ENCODE results near the gene HSH2D.
A peak's percentile ranks its signal among the peaks of the same experiment; 100 is the strongest.

The HSH2D gene

GRCh38 chr19:16191216-16191908 is 47.9 kb downstream of the HSH2D start:
- DNase-seq (ENCODE audit: extremely low read depth in 1 of 2, low read depth in 1 of 2) = no peak

DNA sequence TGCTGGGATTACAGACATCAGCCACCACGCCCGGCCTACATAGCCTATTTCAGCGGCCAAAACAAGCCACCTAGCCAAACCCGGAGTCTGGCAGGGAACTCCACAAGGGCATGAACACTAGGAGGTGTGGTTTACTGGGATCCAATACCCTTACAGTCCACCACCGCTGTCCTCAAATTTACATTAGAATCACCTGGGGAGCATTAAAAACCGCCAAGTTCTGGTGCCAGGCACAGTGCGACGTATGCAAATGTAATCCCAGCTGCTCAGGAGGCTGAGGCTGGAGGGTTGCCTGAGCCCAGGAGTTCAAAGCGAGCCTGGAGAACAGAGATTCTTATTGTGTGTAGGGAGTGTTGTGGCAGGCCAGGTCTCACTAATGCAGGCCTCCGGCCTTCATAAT is 50.0 kb downstream of the HSH2D start:
- no peak for DNase-seq (ENCODE audit: extremely low read depth in 1 of 2, low read depth in 1 of 2)

DNA sequence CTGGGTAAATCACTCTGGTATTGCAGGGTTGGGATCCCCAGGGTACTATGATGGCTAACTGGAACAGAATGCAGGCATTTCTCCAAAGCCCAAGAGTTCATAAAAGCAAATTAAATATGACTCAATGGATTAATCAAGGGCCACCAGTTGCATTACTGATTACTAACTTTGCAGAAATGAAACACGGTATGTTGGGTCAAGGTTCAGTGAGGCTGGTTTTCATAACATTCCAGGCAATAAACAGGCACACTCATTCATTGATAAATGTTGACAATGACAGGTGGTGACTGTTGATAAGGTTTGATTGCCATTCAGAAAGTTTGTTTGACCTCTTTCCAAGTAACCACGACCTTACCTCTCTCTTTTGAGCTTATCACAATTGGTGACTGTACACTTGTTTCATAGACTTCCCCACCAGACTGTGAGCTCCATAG is 53.7 kb downstream of the HSH2D start:
- no peak for DNase-seq (ENCODE audit: extremely low read depth in 1 of 2, low read depth in 1 of 2)

DNA sequence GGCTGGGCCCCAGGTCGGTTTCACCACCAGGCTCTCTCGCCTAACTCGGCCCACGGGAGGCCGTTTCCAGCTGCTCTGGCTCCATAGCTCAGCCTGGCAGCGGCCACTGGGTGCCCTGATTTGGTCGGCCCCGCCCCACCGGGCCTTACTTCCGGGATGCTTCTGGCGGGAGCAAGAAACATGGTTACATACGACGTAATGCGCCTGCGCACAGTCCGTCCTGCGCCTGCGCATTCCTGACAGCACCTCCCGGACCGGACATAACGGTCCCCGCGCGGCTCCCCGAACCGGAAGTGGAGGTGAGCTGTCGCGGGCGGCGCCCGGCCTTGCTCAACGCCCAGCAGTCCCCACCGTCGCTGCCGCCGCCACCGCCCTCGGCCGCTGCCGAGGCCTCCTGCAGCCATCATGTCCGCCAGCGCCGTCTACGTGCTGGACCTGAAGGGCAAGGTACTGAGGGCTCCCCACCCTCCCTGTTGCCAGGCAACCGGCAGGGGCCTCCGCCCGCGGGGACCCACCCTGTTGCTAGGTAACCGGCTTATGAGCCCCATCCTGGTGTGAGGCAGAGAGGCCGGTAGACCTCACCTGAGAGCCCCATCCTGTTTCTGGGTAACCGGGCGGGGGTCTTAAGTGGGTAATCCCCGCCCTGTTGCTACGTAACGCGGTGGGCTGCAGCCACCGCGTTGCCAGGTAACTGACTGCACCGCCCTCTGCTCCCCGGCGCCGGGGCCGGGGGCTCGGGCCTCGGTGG is 54.3 kb downstream of the HSH2D start, which contains the start of gene AP1M1:
AP1M1 (plus strand) TSS at position 290 of the 748 bp plus-strand sequence; CDS start at position 406, 116 bp downstream.
- DNase-seq (ENCODE audit: extremely low read depth in 1 of 2, low read depth in 1 of 2) = peak; percentile 99

DNA sequence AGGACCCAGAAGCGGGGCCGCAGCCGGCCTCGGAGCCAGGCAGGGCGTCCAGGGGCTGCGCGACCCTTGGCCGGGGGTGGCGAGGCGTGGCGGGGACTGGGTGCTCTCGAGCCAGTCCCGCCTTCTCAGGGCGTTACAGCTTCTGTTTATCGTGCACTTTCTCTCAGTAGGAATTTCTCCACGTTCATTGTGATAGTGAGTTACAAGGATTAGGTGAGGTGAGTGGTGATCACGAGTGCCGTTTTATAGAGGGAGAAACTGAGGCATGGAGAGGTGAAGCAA is 54.8 kb downstream of the HSH2D start:
- DNase-seq (ENCODE audit: extremely low read depth in 1 of 2, low read depth in 1 of 2) = no peak

DNA sequence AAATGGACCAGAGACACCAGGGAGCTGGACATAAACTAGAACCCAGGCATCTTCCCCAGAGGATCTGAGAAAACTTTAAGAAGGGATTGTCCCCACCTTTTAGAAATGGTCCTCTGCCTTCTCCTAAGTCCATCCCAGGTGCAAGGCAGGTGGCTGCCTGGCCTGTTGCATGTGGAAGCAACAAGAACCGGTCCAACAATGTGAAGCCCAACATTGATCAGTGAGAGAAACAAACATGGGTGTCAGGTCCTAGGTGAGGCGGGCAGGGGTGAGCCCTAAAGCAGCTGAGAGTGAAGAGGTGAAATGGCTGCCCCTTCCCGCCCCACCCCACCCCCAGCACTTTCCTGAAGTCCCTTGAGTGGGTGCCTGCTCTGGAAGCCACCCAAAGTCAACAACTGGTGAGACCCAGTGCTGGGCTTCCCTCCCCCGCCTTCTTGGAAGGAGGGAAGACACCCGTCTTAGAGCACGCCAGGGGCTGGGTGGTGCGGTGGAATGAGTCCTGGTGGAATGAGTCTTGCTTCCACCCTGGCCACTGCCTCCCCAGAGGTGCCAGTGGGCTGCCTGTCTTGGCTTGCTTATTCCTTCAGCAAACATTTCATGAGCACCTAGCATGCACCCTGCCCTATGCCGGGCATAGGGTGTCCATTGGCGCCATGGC is 55.9 kb downstream of the HSH2D start:
- no peak for DNase-seq (ENCODE audit: extremely low read depth in 1 of 2, low read depth in 1 of 2)

DNA sequence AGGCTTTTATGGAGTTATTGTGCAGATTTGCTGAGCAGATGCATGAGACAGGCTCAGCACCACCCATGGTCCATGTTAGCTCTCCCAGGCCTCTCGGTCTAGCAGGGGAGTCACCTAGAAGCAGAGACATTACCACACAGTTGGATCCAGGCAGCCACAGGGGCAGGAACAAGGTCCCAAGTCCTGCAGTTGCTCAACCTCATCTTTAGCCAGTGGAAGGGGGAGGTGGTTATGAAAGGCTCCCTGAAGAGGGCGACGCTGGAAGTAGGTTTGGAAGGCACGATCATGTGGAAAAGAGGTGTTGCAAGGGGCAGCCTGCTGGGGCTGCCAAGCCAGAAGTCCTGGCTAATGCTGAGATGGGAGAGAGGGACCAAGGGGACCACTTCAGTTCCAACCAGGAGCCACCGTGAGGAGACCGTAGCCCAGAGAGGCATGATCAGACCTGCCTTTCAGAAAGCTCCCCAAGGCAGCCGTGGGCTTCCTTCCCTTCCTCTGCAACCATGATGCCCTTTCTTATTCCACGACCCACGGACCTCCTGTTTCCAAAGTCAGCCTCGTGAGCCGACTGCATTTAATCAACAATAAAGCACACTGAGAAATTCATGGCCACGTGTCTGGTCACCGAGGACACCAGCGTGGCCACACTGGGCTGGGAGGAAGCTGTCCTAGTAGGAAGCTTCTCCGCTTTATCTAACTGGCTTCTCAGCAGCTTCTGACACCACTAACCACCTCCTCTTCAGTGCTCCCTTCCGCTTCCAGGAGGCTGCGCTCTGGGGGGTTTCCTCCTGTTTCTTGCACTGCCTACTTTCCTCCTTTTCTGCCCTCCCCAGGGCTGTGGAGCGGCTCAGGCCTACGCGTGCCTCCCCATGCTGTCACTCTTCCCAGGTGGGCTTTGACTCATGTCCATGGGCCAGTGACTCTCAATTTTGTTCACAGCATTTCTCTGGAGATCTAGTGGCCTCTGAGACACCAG is 56.8 kb downstream of the HSH2D start:
- no peak for DNase-seq (ENCODE audit: extremely low read depth in 1 of 2, low read depth in 1 of 2)

GRCh38 chr19:16201011-16201391 is 57.5 kb downstream of the HSH2D start:
- DNase-seq (ENCODE audit: extremely low read depth in 1 of 2, low read depth in 1 of 2) = no peak

DNA sequence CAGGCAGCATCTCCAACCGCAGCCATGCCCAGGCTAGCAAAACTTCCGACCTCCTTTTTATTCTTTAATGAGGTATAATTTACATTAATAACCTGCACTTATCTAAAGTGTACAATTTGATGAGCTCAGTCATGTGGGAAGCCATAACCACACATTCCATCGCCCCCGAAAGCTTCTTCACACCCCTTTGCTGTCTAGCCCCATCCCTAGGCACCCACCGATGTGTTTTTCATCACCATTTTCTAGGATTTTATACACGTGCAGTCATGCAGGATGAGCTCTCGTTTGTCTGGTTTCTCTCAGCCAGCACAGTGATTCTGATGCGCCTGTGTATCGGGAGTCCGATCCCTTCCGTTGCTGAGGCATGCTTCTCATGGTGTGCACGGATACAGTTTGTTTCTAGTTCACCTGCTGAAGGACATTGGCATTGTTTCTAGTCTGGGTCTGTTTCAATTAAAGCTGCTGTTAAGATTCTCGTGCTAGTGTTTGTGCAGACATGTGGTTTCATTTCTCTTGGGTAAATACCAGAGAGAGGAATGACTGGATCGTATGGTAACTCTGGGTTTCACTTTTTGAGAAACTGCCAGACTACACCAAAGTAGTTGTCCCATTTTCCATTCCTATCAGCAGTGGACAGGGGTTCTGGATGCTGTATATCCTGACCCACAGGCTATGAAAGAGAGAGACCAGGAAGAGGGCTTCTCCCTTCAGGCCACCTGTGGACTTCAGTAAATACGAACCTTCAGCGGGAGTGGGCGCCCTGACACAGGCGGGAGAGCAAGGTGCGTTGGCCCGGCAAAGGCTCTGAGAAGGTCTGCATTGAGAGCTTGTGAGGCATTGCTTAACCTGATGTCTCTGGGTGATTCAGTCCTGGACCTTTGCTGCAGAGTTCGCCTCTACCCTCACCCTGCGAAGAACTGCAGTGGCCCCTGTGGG is 59.1 kb downstream of the HSH2D start:
- no peak for DNase-seq (ENCODE audit: extremely low read depth in 1 of 2, low read depth in 1 of 2)

GRCh38 chr19:16203256-16204004 is 59.9 kb downstream of the HSH2D start:
- no peak for DNase-seq (ENCODE audit: extremely low read depth in 1 of 2, low read depth in 1 of 2)

GRCh38 chr19:16204005-16204294 is 60.5 kb downstream of the HSH2D start:
- no peak for DNase-seq (ENCODE audit: extremely low read depth in 1 of 2, low read depth in 1 of 2)

GRCh38 chr19:16205205-16206045 is 61.9 kb downstream of the HSH2D start:
- DNase-seq (ENCODE audit: extremely low read depth in 1 of 2, low read depth in 1 of 2) = no peak

- DNase-seq (ENCODE audit: extremely low read depth in 1 of 2, low read depth in 1 of 2) = no peak
Observed at GRCh38 chr19:16206046-16206605, 62.6 kb downstream of the HSH2D start.

- DNase-seq (ENCODE audit: extremely low read depth in 1 of 2, low read depth in 1 of 2) = no peak
Observed at GRCh38 chr19:16206637-16207036, 63.2 kb downstream of the HSH2D start.

- no peak for DNase-seq (ENCODE audit: extremely low read depth in 1 of 2, low read depth in 1 of 2)
Observed at GRCh38 chr19:16207063-16207462, 63.6 kb downstream of the HSH2D start.

DNA sequence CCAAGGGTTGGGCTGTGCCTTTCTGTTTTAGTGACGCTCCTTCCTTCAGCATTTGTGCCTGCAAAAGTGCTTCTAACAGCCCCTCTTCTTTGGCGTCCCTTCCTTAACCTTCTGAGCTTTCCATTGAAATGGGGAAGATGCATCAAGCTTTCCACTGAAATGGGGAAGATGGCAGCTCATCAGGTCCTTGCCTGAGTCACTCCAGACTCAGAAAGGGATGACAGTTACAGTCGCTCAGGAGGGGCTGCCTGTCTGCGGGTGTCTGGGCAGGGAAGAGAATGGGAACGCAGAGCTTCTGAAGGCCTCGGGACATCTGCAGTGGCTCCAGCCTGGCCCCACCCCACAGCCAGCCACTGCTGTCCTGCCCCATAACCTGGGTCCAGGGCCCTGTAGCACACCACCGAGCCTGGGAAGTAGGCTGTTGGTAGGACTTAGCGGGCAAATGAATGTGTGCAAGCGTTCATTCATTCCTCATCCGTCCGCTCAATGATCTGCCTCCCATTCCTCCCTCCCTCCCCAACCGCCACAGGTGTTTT is 64.1 kb downstream of the HSH2D start:
- DNase-seq (ENCODE audit: extremely low read depth in 1 of 2, low read depth in 1 of 2) = no peak
